NCI-H345 treated with DMSO at 0.1 percent for 48 hours (cell line): Measurements from ENCODE around the gene RRP1B.
"Not testable (repeated sequence)": the region's sequence is repeated elsewhere in the genome, so short reads cannot be mapped to it uniquely, and the experiment has no call there.

ENCODE experiments used
- DNase-seq: peaks from one replicate; lab custom pipeline; 2025; ENCODE audit not compliant: unreplicated experiment; lab: John Stamatoyannopoulos, UW

The RRP1B gene

DNA sequence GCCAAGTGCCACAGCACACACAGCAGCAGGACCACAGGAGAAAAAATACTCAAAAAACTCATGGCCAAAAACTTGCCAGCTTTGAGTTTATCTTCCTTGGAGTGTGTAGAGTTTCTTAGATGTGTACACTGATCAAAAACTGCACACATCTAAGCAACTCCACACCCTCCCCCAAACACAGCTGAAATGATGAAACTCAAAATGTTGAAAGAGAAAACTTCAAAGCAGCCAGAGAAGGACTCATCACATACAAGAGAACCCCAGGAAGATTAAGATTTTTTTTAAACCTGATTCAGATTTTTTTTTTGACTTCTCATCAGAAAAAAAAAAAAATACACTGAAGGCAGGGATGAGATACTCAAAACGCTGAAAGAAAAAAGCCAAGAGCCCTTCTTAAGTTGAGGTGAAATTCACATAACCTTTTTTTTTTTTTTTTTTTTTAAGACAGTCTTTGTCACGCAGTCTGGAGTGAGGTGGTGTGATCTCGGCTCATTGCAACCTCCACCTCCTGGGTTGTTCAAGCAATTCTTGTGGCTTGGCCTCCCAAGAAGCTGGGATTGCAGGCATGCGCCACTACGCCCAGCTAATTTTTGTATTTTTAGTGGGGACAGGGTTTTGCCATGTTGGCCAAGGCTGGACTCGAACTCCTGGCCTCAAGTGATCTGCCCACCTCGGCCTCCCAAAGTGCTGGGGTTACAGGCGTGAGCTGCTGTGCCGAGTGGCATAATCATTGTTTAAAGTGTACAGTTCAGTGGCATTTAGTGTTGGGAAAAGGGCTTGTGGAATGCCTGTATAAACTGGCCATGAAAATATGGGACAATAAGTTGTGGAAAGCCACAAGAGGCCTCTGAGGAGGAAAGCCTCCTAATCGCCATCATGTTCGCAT is 38.6 kb downstream of the RRP1B start:
- no peak for DNase-seq

DNA sequence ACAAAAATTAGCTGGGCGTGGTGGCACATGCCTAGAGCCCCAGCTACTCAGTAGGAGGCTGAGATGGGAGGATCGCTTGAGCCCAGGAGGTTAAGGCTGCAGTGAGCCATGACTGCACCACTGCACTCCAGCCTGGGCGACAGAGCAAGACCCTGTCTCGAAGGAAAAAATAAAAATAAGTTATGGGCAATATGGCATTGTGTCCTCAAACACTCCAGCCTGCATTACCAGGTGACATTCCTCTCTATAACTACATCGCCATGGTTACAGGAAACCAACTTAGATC is 40.1 kb downstream of the RRP1B start:
- not testable (repeated sequence) for DNase-seq

DNA sequence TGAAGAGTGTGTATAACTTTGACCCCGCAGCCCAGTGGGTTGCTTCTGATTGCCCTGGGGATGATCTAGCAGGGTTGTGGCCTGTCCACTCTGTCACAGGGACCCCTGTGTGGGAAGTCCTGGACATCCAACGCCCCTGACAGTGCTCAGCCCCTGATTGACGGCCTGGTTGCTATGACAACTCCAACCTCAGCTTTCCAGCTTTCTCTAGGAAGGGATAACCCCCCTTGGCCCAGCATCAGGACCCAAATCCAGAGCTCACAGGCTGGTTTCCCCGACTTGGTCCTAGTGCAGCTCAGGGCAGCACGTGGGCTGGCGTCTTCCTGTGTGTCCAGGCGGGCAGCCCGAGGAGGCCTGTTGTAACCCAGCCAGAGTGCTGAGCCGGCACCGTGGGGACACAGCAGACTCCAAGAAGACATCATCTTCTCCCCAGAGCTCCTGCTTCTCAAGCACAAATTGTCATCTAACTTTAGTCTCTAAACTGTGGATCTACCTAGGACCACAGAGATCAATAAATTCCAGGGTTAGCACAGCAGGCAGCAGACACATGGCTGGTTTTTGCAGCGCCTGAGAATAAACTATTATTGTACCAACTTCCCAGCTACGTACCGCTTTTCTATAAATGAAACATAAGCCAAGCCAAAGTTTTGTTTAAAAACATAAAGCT is 40.7 kb downstream of the RRP1B start:
- no peak for DNase-seq

GRCh38 chr21:43701936-43702784 is 42.8 kb downstream of the RRP1B start:
- DNase-seq = no peak

- DNase-seq = no peak
These were observed 43.4 kb downstream of the RRP1B start for GRCh38 chr21:43702785-43703034.

DNA sequence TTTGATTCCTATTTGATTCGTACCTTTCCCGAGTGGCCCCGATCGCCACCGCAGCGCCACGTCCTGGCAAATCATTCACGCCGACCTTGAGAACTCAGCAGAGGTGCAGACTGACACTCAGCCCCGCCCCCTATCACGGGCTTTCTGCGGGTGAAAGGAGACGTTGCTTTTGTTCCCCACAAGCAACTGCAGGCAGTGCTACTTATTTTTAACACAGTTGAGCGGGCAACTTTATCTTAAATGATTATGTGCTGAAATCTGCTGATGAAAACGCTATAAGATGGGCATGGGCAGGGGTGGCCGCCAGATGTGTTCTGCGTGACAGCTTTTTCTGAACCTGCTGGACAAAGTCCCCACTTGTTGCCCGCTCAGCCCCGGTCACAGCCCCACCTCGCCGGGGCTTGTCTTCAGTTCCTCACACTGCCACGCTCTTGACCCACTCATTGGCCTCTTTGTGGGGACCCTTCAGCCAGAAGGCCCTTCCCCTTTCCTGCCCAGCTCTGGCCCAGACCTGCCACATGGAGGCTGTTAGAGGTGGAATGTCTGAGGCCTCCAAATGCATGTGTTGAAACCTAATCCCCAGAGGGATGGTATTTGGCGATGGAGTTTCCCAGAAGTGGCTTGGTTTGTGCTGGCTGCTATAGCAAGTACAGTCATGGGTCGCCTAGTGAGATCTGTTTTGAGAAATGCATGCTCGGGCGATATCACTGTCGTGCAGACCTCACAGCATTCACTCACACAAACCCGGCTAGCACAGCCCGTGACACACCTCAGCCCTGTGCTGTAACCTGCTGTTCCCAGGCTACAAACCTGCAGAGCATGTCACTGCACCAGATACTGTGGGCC is 43.9 kb downstream of the RRP1B start:
- no peak for DNase-seq

- DNase-seq = no peak
These were observed 48.1 kb downstream of the RRP1B start for GRCh38 chr21:43707462-43707861.

GRCh38 chr21:43708745-43709381 is 49.5 kb downstream of the RRP1B start:
- DNase-seq = no peak

GRCh38 chr21:43712268-43712942 is 53.0 kb downstream of the RRP1B start:
- peak; percentile 53 for DNase-seq

DNA sequence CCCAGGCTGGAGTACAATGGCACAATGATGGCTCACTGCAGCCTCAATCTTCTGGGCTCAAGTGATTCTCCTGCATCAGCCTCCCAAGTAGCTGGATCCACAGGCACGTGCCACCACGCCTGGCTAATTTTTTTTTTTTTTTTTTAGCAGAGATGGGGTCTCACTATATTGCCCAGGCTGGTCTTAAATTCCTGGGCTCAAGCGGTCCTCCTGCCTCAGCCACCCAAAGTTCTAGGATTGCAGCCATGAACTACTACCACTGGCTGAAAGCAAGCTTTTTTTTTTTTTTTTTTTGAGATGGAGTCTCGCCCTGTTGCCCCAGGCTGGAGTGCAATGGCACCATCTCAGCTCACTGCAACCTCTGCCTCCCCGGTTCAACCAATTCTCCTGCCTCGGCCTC is 53.8 kb downstream of the RRP1B start:
- DNase-seq = not testable (repeated sequence)

DNA sequence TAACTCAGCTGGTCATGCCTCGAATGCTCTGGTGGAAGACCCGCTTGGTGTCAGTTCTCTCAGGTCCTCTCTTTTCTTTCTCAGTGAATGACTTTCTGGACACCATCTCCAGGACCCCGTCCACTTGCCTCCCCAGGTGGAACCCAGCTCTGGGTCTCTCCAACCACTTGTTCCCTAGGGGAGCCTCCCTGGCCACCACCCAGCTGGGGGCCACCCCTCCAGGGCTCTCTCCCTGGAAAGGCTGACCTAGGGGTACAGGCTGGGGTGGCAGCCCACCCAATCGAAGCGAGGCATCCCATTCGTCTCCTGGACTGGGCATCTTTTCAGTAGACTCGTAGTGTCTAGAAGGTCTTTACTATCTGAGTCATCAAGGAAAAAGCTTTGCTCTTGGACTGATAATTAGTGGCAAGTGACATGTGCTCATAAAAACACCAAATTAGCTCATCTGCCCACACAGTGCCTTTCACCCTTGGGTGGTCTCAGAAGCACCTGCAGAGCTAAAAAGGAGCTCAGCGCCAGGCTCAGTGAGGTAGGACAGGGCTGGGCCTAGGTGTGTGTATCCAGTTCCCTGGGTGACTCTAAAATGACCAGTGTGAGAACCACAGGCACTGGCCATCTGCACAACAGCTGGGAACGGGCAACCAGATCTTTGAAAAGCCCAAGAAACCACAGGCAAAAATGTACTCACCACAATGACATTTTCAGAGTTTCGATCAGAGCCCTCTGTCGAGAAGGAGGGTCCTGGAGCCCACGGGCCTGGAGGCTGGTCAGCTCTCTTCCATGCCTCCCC is 57.2 kb downstream of the RRP1B start:
- no peak for DNase-seq

DNA sequence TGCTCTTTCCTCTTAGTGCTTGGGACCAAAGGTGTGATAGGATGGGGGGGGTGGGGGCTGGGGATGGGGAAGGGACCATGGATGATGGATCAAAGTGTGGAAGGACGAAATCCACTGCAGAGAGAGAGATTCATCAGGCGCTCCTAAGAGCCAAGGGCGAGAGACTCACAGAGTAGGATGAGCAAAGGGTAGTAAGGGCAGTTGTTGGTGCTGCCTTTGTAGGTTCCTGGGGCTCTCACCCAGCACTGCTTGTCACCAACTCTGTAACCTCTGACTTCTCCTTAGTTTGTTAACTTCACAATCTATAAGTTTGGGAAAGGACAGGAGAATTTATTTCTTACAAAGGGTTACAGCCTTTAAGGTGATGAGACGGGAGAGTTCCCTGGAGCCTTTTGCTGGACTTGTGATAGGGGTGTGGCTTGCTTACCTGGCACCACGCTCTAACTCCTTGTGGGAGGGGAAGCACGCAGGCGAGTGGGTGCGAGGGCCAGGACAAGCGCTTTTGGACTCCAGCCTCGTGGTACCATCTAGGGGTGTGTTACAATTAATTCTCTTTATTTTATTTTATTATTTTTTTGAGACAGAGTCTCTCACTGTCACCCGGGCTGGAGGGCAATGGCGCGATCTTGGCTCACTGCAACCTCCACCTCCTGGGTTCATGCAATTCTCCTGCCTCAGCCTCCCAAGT is 58.0 kb downstream of the RRP1B start:
- no peak for DNase-seq

GRCh38 chr21:43717967-43718871 is 58.9 kb downstream of the RRP1B start:
- DNase-seq = no peak

DNA sequence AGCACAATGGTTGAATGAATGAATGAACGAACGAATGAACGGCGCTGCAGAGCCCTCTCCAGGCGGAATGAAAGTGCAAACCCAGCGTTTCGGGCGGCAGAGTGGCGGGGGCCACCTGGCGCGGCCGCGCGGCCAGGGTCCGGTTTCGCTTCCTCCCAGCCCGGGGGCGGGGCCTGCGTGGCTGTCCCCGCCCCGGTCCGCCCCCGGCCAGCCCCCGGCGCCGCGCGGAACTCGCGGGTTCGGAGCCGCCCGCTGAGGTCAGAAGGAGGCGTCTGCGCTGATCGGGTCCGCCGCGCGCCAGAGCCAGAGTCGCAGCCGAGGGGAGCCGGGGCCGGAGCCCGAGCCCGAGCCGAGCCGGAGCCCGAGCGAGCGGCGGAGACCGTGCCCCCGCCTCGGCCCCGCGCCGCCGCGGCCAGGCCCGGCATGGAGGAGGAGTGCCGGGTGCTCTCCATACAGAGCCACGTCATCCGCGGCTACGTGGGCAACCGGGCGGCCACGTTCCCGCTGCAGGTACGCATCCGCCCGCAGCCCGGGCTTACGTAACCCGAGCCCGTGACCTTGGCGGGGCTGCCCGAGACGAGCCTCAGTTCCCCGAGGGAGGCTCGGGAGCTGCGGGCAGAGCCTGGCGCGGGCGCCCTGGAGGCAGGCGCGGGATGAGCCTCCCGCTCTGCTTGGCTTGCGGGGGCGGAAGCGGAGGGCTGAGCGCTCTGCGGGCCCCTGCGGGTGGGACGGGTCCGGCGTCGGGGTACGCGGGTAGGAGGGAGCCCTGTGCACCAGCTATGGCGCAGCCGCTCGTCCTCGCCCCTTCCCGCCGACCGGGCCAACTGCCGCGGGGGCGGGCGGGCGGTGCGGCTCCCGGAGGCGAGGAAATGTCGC is 59.8 kb downstream of the RRP1B start, which contains the start of gene PDXK:
TSS of gene PDXK (plus strand) at position 258 of the 876 bp plus-strand sequence. CDS start at position 424, 166 bp downstream.
- DNase-seq = peak; percentile 70

DNA sequence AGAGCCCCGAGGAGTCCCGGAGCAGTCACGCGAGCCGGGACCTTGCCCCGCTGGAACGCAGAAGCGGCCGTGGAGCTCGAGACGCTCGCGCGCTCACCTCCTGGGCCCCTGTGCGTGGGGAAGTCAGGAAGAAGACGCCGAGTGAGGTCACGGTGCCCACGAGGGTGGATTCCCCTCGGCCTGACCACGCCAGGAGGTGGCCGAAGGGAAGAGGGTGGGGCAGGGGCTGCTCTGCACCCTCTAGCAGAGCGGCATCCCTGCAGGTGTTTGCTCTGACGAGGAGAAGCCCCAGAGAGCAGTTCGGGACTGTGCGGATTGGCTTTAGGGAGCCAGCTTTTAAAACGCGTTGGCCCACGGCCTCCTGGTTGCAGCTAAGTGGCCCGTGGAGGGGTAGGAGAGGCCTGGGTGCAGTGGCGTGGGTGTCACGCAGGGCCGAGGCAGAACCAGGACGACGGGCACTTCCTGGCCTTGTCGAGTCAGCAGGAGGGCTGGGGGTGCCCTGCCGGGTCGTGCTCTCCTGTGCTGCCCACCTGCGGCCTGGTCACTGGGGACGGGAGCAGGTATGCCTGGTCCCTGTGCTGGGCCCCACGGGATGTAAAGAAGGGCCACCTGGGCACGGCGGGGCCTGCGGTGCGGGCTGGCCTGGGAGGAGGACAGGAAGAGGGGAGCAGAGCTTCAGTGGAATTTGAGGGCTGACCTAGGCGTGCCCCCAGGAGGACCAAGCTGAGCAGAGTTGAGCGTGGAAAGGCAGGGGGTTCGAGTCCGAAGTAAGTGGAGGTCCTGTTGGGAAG is 60.6 kb downstream of the RRP1B start:
- DNase-seq = no peak
